GM12872 (cell line): ENCODE results near the gene DCLK1.

Source experiments
- CTCF ChIP-seq: IDR thresholded peaks from 3 replicates; pipeline ENCODE4 v1.5.1; 2011; ENCODE audit warnings: low read depth, mild to moderate bottlenecking, low read length, moderate library complexity; ENCODE audit not compliant: insufficient read depth

The DCLK1 gene

GRCh38 chr13:35732565-35732964 is 398.6 kb downstream of the DCLK1 start:
- no peak for TF ChIP-seq CTCF

- no peak for TF ChIP-seq CTCF
These were observed 399.7 kb downstream of the DCLK1 start for GRCh38 chr13:35731471-35731870.

GRCh38 chr13:35729926-35730627 is 401.1 kb downstream of the DCLK1 start:
- TF ChIP-seq CTCF, result no peak

- no peak for TF ChIP-seq CTCF
These were observed 403.3 kb downstream of the DCLK1 start for GRCh38 chr13:35727881-35728280.

GRCh38 chr13:35724446-35724845 is 406.7 kb downstream of the DCLK1 start:
- TF ChIP-seq CTCF, result no peak

- no peak for TF ChIP-seq CTCF
These were observed 407.4 kb downstream of the DCLK1 start for GRCh38 chr13:35723821-35724220.

GRCh38 chr13:35723053-35723461 is 408.1 kb downstream of the DCLK1 start:
- TF ChIP-seq CTCF, result no peak
